ENCODE data around the gene CDH11. TPM values are rescaled to one million over a fixed set of nuclear protein-coding genes. Genes with fewer than 3 reads are reported as not detected.

The CDH11 gene
- total and polyA plus RNA-seq, 9 of the 15 experiments (the other 6 are each of a cell fraction or from before 2014, with no cell fraction given) = 0.18 TPM; not detected in 8

DNA sequence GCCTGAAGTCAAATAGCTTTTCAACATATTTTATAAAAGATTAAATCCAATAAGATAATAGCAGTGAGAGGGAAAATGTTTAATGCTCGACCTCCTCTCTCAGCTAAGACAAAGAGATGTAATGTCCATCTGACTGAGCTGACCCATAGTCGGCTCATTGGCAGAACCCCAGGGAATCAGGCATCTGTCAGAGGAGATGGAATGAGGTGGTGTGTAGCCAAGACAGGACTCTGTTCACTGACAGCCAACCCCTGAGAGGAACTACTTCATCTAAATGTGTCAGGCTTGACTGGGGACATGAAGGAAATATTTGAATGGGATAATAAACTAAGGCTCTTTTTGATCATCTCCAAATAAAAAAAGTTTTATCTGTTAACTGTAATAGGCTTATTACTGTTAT, 188.0 kb downstream of the CDH11 start:
- ChIA-PET POLR2A (no interaction called here), CTCF (ENCODE audit: low intra/inter-chr PET ratio) (no interaction called here)
- 0% methylated on average over 2 of the region's 2 CpGs for WGBS (ENCODE audit: insufficient coverage, low coverage, missing lambda C conversion rate)
- Histone ChIP-seq H3K4me1 (replicated peaks in 1 of 2; ENCODE audit: control insufficient read depth in 2 of 2, insufficient read depth in 2 of 2, low read length in 2 of 2) (no peaks in the 10 kb centered on the region), H3K27me3 (ENCODE audit: control insufficient read depth in 2 of 2, insufficient read depth in 2 of 2, low read length in 2 of 2) (no peaks in the 10 kb centered on the region), H3K9ac (ENCODE audit: insufficient read depth in 1 of 2, low read depth in 2 of 2, low read length in 2 of 2) (no peak overlapping the region), H3K27ac (ENCODE audit: extremely low read depth, low read depth, low read length) (no peak overlapping the region), H3K4me2 (ENCODE audit: insufficient read depth, low read length) (no peak overlapping the region), H3K9me3 (replicated peaks; ENCODE audit: control insufficient read depth, insufficient read depth, low read depth, low read length) (no peaks in the 10 kb centered on the region), H3K36me3 (ENCODE audit: control insufficient read depth, insufficient read depth, low read length) (no peaks in the 10 kb centered on the region), H3K9me1 (ENCODE audit: control insufficient read depth, insufficient read depth, low read length) (no peaks in the 10 kb centered on the region), H3K79me2 (ENCODE audit: control insufficient read depth, insufficient read depth, low read length) (no peaks in the 10 kb centered on the region), H3K4me3 (no peak overlapping the region), H4K20me1 (replicated peaks; ENCODE audit: control insufficient read depth, insufficient read depth, low read length) (no peaks in the 10 kb centered on the region), H2AFZ (ENCODE audit: low read depth, low read length) (no peak overlapping the region)
- ATAC-seq = no peak
- no peak for FAIRE-seq
- in situ Hi-C loops (cut with MboI) (no loop called here), intact Hi-C loops (cut with micrococcal nuclease) (no loop called here)
- no TSS peak for BruUV-seq (replicated peaks)
- TF ChIP-seq, protein P1, sequence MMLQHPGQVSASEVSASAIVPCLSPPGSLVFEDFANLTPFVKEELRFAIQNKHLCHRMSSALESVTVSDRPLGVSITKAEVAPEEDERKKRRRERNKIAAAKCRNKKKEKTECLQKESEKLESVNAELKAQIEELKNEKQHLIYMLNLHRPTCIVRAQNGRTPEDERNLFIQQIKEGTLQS (IDR thresholded peaks at IDR 0.05) = no peak
- TF ChIP-seq, protein P1 (CRISPR knock-in tag; conservative IDR thresholded peaks at IDR 0.05) = no peak
- TF ChIP-seq, protein P2, sequence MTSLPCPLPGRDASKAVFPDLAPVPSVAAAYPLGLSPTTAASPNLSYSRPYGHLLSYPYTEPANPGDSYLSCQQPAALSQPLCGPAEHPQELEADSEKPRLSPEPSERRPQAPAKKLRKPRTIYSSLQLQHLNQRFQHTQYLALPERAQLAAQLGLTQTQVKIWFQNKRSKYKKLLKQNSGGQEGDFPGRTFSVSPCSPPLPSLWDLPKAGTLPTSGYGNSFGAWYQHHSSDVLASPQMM (CRISPR knock-in tag; IDR thresholded peaks at IDR 0.05) = no peak
- TF ChIP-seq MTA3 (IDR thresholded peaks at IDR 0.05; ENCODE audit: borderline replicate concordance) (no peak), POU5F1 (IDR thresholded peaks at IDR 0.05; ENCODE audit: borderline replicate concordance, low read depth, low read length, partially characterized antibody) (no peak), U2AF2 (optimal IDR thresholded peaks at IDR 0.05; ENCODE audit: low read depth, low read length) (no peak), ZNF23 (CRISPR knock-in tag; IDR thresholded peaks at IDR 0.05) (no peak)
- TF ChIP-seq, protein P3, sequence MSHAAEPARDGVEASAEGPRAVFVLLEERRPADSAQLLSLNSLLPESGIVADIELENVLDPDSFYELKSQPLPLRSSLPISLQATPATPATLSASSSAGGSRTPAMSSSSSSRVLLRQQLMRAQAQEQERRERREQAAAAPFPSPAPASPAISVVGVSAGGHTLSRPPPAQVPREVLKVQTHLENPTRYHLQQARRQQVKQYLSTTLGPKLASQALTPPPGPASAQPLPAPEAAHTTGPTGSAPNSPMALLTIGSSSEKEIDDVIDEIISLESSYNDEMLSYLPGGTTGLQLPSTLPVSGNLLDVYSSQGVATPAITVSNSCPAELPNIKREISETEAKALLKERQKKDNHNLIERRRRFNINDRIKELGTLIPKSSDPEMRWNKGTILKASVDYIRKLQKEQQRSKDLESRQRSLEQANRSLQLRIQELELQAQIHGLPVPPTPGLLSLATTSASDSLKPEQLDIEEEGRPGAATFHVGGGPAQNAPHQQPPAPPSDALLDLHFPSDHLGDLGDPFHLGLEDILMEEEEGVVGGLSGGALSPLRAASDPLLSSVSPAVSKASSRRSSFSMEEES (CRISPR knock-in tag; IDR thresholded peaks at IDR 0.05) = no peak
- DNase-seq (ENCODE audit: extremely low read depth in 1 of 4, low spot score in 3 of 4) = no peak

Data from K562 (cell line).